ENCODE data around the gene TMEM30A.

TMEM30A gene

DNA sequence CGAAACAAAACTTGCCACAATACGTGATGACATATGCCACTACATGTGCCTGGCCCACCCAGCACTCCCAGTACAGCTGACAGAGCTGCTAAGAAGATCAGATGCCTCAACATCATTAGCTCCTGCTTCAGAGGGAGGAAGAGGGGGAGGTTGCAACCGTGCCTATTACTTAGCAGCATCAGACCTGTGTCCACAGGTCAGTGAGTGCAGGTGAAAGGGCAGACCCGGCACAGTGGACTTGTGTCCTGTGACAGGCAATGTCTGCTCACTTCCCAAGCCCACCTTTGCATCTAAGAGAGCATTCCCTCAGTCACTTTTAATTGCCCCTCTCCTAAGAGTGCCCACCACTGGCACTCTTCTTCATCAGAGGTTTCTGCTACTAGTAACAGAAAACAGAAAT lies 69.3 kb downstream of the TMEM30A start:
- DNase-seq (ENCODE audit: low read depth), result no peak

DNA sequence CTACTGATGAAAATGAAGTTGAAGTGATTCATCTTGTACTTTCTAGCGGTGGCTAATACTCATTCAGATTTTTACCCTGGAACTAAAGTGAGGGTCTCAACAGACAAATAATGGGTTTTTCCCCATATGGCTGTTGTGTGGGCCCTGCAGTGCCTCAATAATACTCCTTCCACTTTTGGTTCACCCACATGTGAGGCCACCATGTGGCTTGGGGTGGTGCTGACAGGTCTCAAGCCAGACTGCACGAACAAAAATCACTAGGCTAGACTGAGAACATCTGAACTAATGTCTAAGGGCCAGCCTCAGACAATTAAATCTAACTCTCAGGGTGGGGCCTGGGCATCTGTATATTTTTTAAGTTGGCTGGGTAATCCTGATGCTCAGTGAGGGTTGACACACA lies 70.9 kb downstream of the TMEM30A start:
- DNase-seq (ENCODE audit: low read depth), result no peak

- DNase-seq (ENCODE audit: low read depth), result peak; percentile 44
Measured at GRCh38 chr6:75213112-75213511, 71.5 kb downstream of the TMEM30A start.

DNA sequence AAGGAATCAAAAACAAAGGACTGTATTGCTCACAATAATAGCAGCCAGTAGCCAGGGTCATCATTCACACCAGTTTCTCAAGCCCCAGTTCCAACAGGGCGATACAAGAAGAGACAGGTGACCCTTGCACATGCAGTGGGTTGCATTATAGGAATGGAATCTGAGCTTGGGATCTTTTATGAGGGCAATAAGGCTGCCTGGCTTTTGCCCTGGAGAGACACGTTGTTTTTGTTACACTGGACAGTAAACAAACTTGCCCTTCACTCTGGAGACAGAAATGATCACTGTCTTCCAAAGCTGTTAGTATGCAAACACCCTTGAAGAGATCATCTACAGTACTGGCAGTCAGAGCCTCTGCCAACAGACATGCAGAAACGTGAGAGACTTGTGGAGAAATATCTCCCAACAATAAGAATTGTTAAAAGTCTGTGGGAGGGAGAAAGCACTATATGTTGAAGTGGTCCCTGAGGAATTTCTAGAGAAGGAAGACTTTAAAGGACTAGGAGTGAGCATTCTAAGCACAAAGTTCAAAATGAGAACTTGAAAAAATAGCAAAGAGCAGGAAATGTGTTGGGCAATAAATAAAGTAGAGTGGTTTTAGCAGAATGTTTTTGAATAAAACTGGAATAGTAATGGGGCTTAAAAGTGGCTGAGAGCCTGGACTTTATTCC lies 72.5 kb downstream of the TMEM30A start:
- DNase-seq (ENCODE audit: low read depth), result peak; percentile 73

DNA sequence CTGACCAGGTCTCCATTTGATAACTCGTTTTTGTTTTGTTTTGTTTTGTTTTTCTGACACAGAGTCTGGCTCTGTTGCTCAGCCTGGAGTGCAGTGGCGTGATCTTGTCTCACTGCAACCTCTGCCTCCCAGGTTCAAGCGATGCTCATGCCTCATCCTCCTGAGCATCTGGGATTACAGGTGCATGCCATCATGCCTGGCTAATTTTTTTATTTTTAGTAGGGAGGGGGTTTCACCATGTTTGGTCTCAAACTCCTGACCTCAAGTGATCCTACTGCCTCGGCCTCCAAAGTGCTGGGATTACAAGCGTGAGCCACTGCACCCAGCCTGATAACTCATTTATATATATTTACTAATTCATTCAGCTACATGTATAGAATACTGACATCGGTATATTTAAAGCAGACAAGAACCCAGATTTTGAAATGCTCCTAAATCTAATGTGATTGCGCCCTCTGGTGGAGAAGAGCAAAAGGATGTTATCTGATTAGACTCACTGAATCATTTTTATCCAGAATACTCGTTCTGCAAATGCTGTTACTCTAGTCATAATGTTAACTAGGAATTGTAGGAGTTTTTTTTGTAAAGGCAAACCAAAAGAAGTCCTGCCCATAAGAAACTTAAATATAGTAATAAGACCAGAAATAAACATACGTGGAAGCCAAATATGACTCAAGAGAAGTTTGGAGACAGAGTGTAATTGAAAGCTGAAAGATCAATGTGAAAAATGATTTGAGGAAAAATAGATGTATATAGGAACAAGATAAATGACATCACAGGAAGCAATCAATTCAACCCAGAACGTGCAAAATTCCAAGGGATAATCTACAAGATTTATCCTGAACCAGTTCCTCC lies 73.5 kb downstream of the TMEM30A start:
- peak; percentile 61 for DNase-seq (ENCODE audit: low read depth)

DNA sequence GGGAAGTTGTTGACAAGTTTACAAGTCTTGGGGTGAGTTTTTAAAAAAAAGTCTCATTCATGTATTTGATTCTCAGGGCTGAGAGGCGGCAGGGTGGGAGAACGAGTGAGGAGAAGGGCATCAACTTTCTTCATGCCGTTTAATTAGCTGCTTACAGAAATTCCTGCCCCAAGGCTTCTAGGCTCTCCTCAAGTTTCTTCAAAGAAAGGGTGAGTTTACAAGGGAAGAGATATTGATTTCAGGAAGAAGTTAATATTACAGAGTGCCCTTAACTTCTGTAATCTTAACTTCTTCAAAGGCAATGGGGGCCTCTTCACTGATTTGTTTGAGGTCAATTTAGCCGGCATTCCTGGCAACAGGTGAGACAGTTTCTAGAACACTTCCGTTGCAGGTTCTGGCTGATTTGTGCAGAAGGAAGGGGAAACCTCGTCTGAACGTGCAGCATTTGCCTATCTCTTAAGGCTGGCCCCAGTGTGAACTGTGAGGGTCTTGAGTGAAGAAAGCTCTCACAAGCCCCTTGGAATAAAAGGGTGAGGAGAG lies 75.3 kb downstream of the TMEM30A start:
- DNase-seq (ENCODE audit: low read depth), result no peak

DNA sequence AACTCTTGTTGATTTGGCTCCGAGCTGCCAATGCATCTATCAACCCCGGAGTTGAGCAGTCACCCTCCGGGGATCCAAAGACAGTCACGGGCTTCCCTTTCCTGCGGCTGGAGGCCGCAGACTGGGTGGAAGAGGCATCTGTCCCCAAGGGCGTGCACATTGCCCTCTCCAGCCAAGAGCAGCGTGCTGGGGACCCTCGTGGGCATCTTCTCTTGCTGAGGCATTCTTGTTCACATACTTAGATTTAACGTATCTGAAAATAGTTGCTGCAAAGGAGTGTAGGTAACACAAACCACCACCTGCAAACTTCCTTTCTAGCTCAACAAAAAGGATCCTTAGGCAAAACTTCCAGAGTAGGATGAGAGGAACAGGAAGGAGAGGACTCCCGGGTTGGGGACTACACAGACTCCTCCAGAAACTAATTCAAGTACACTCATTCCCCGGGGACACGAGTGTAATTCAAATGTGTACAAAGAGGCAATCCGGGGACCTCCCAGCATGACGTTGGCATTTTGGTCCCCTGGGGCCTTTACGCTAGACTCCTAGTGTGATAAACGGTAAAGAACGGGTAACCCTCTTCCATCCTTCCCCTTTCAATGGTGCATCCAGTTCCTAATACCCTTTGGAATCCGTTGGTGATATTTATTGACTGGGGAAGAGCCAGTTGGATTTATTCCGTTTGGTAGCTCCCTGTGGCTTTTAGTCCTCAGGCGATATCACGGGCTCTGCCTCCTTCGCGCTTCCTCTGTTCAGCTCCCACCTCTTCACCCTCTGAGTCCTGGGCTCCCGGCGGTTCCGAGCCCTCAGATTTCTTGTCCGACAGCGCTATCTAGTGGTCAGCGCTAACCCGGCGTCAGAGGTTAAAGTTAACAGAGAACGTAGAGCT lies 76.1 kb downstream of the TMEM30A start:
- DNase-seq (ENCODE audit: low read depth), result peak; percentile 84

DNA sequence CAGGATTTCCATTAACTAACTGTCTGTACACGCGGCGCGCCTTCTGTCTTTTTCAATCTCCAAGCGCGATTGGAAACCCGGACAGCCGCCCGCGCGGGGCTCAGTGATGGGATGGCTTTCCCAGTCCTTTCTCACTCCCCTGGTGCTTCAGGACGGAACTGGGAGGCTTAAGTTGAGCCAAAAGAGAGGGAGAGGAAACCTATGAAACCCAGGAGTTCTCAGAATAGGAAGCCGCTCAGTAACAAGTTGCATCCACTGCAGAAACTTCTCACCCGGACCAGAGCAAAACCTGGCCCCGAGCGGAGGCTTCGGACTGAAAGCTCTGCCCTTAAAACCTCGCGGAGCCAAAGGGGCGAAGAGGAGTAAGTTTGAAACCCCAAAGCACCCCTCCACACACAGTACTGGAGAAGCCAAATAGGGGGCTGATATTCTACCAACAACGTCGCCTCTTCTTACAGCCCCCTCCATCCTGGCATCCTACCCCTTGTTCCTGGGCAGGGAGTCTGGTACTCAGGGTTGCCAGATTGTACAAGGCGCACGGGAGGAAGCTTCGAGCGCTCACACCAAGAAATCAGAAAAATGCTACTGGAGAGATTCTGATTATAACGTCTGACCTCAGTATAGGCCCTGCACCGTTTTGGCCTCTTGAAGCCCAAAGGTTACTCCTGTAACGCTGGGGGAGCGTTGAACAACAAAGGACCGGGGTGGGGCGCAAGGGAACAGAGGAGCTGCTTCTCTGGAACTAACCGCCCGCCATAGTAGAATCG lies 77.8 kb downstream of the TMEM30A start:
- peak; percentile 64 for DNase-seq (ENCODE audit: low read depth)

GRCh38 chr6:75205776-75206575 lies 78.6 kb downstream of the TMEM30A start, which contains the start of gene COL12A1:
TSS of gene COL12A1 (minus strand) at chr6:75206053. CDS start at chr6:75202792, 3,261 bp downstream.
- DNase-seq (ENCODE audit: low read depth), result peak; percentile 100

- peak; percentile 71 for DNase-seq (ENCODE audit: low read depth)
Measured at GRCh38 chr6:75204959-75205775, 79.4 kb downstream of the TMEM30A start.

DNA sequence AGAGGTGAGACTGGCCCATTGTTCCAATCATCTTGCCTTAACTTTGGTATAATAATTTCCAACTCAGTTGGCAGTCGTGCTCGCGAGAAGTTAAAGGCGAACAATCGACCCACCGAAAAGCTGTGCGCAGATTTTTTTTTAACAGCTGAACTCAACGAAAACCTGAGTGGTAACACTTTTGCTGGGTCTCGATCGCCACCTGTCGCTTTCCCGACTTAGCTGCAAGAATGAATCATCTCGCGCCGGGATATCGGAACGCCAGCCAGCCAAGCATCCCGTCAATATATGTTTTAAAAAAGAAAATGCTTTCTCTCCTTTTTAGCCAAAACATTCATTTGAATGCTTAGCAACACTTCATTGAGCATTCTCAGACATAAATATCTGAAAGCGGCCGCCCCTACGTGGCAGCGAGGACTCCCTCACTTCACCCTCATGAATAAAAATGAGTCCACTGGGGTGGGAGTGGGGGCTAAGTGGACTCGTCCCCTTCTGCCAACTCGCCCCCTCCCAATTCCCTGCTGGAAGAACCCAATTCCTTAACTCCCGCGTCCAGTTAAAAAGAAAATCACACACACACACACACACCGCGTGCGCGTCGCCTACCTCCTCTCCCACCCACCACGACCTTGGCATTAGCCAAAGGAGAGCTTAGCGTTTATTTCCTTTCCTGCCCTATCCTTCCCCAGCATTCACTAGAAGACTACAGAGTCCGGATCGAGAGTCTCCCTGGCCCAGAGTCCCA lies 80.2 kb downstream of the TMEM30A start:
- peak; percentile 92 for DNase-seq (ENCODE audit: low read depth)

GRCh38 chr6:75203721-75204120 lies 80.9 kb downstream of the TMEM30A start:
- DNase-seq (ENCODE audit: low read depth), result peak; percentile 72

Data from fibroblast of gingiva (primary cell).